ENCODE data around the gene GLCE.

Gene GLCE

GRCh38 chr15:69225355-69226022 lies 65.1 kb downstream of the GLCE start:
- in situ Hi-C loops (cut with HindIII; ENCODE audit: low pct_ligation_motif_present, low pct_unique_long_range_greater_than_20kb, low sequenced_read_pairs): no loop called here
- DNase-seq: peak; percentile 41

- DNase-seq: no peak
These were observed 65.6 kb downstream of the GLCE start for GRCh38 chr15:69226023-69226355.

GRCh38 chr15:69232144-69232543 lies 71.7 kb downstream of the GLCE start:
- in situ Hi-C loops (cut with HindIII; ENCODE audit: low pct_ligation_motif_present, low pct_unique_long_range_greater_than_20kb, low sequenced_read_pairs): no loop called here
- DNase-seq: no peak

More at GRCh38 chr15:69226023-69226355, 65.6 kb downstream of the GLCE start:
- in situ Hi-C loops (cut with HindIII; ENCODE audit: low pct_ligation_motif_present, low pct_unique_long_range_greater_than_20kb, low sequenced_read_pairs): no loop called here

GRCh38 chr15:69232765-69233164 lies 72.3 kb downstream of the GLCE start:
- in situ Hi-C loops (cut with HindIII; ENCODE audit: low pct_ligation_motif_present, low pct_unique_long_range_greater_than_20kb, low sequenced_read_pairs): no loop called here
- DNase-seq: no peak

- in situ Hi-C loops (cut with HindIII; ENCODE audit: low pct_ligation_motif_present, low pct_unique_long_range_greater_than_20kb, low sequenced_read_pairs): no loop called here
- no peak for DNase-seq
These were observed 74.2 kb downstream of the GLCE start for GRCh38 chr15:69234676-69235075.

GRCh38 chr15:69236505-69236904 lies 76.1 kb downstream of the GLCE start:
- DNase-seq: no peak
- in situ Hi-C loops (cut with HindIII; ENCODE audit: low pct_ligation_motif_present, low pct_unique_long_range_greater_than_20kb, low sequenced_read_pairs): no loop called here

- in situ Hi-C loops (cut with HindIII; ENCODE audit: low pct_ligation_motif_present, low pct_unique_long_range_greater_than_20kb, low sequenced_read_pairs): no loop called here
- DNase-seq: no peak
These were observed 77.3 kb downstream of the GLCE start for GRCh38 chr15:69237718-69238117.

GRCh38 chr15:69244798-69245197 lies 84.4 kb downstream of the GLCE start:
- in situ Hi-C loops (cut with HindIII; ENCODE audit: low pct_ligation_motif_present, low pct_unique_long_range_greater_than_20kb, low sequenced_read_pairs): no loop called here
- no peak for DNase-seq

- peak; percentile 63 for DNase-seq
- in situ Hi-C loops (cut with HindIII; ENCODE audit: low pct_ligation_motif_present, low pct_unique_long_range_greater_than_20kb, low sequenced_read_pairs): loop anchor here (25.0 kb wide), 1 partner anchor 191 kb away; no protein-coding TSS in a partner anchor
These were observed 92.7 kb downstream of the GLCE start for GRCh38 chr15:69253156-69253555.

- in situ Hi-C loops (cut with HindIII; ENCODE audit: low pct_ligation_motif_present, low pct_unique_long_range_greater_than_20kb, low sequenced_read_pairs): loop anchor here (25.0 kb wide), 1 partner anchor 203 kb away; no protein-coding TSS in a partner anchor
- DNase-seq: peak; percentile 45
These were observed 105.0 kb downstream of the GLCE start for GRCh38 chr15:69265347-69265955.

GRCh38 chr15:69271217-69271616 lies 110.8 kb downstream of the GLCE start:
- in situ Hi-C loops (cut with HindIII; ENCODE audit: low pct_ligation_motif_present, low pct_unique_long_range_greater_than_20kb, low sequenced_read_pairs): loop anchor here (25.0 kb wide), 1 partner anchor 209 kb away; no protein-coding TSS in a partner anchor
- no peak for DNase-seq

- no peak for DNase-seq
- in situ Hi-C loops (cut with HindIII; ENCODE audit: low pct_ligation_motif_present, low pct_unique_long_range_greater_than_20kb, low sequenced_read_pairs): loop anchor here (25.0 kb wide), 1 partner anchor 210 kb away; no protein-coding TSS in a partner anchor
These were observed 111.7 kb downstream of the GLCE start for GRCh38 chr15:69272139-69272538.

- in situ Hi-C loops (cut with HindIII; ENCODE audit: low pct_ligation_motif_present, low pct_unique_long_range_greater_than_20kb, low sequenced_read_pairs): loop anchor here (25.0 kb wide), 1 partner anchor 211 kb away; no protein-coding TSS in a partner anchor
- no peak for DNase-seq
These were observed 112.5 kb downstream of the GLCE start for GRCh38 chr15:69272891-69273290.

- in situ Hi-C loops (cut with HindIII; ENCODE audit: low pct_ligation_motif_present, low pct_unique_long_range_greater_than_20kb, low sequenced_read_pairs): no loop called here
- no peak for DNase-seq
These were observed 114.7 kb downstream of the GLCE start for GRCh38 chr15:69275074-69275670.

- no peak for DNase-seq
- in situ Hi-C loops (cut with HindIII; ENCODE audit: low pct_ligation_motif_present, low pct_unique_long_range_greater_than_20kb, low sequenced_read_pairs): no loop called here
These were observed 115.6 kb downstream of the GLCE start for GRCh38 chr15:69275933-69276560.

- in situ Hi-C loops (cut with HindIII; ENCODE audit: low pct_ligation_motif_present, low pct_unique_long_range_greater_than_20kb, low sequenced_read_pairs): no loop called here
- DNase-seq: no peak
These were observed 116.9 kb downstream of the GLCE start for GRCh38 chr15:69277316-69277715.

GRCh38 chr15:69279636-69280035 lies 119.2 kb downstream of the GLCE start:
- in situ Hi-C loops (cut with HindIII; ENCODE audit: low pct_ligation_motif_present, low pct_unique_long_range_greater_than_20kb, low sequenced_read_pairs): no loop called here
- no peak for DNase-seq

- no peak for DNase-seq
- in situ Hi-C loops (cut with HindIII; ENCODE audit: low pct_ligation_motif_present, low pct_unique_long_range_greater_than_20kb, low sequenced_read_pairs): no loop called here
These were observed 120.3 kb downstream of the GLCE start for GRCh38 chr15:69280783-69281182.

- in situ Hi-C loops (cut with HindIII; ENCODE audit: low pct_ligation_motif_present, low pct_unique_long_range_greater_than_20kb, low sequenced_read_pairs): no loop called here
These were observed 121.8 kb downstream of the GLCE start for GRCh38 chr15:69282104-69282743.

More at GRCh38 chr15:69282104-69282743, 121.8 kb downstream of the GLCE start:
- no peak for DNase-seq

Measured in ACHN (cell line).